Suprapubic skin (tissue), 3 donors: ENCODE measurements around the gene SPIB.

Source experiments
- CTCF ChIP-seq, 2 donors: fragments of 200-600 bp in 1 of 2; fragments of 450-650 bp in 1 of 2; sonication (generic) in 1 of 2; IDR thresholded peaks; one replicate each; pipeline ENCODE4 v1.5.1; 2016 to 2019; ENCODE audit warnings: antibody characterized with exemption in 2 of 2, mild to moderate bottlenecking in 1 of 2, moderate library complexity in 1 of 2
- POLR2AphosphoS5 ChIP-seq, 3 donors: sonication (generic); formaldehyde crosslinking; IDR thresholded peaks; one replicate each; pipeline ENCODE4 v1.6.1; 2017; ENCODE audit warnings: antibody characterized with exemption in 3 of 3

GRCh38 chr19:50459067-50459456, 40.3 kb downstream of the SPIB start:
- TF ChIP-seq CTCF (IDR thresholded peaks at IDR 0.05) (no peak), POLR2AphosphoS5 (IDR thresholded peaks at IDR 0.05) (no peak)
